HepG2 (cell line): Measurements from ENCODE around the gene SP1. TPM values are rescaled to one million over a fixed set of nuclear protein-coding genes. Genes with fewer than 3 reads are reported as not detected.

Source experiments
- ATAC-seq: fragments of 200-7000 bp; cut with Tn5 transposase; 3 replicates; pipeline ENCODE4 v1.9.1; 2020; ENCODE audit warnings: mild to moderate bottlenecking, moderate library complexity
- BruUV-seq: library from RNA; stranded (reverse); fragments of 400-500 nt; replicated peaks from 2 replicates; lab custom pipeline; 2021; lab: Mats Ljungman, UMichigan
- CTCF ChIA-PET: fragments of 300-600 bp; formaldehyde crosslinking; extraction: SDS; loops from one replicate; lab custom pipeline; 2021; ENCODE audit warnings: low total read pairs, inconsistent platforms, low intra/inter-chr PET ratio; lab: Yijun Ruan, JAX
- POLR2A ChIA-PET: fragments of 350-600 bp; sonication (Branson Sonifier 250); formaldehyde crosslinking; loops from one replicate; lab custom pipeline; 2020; ENCODE audit warnings: antibody characterized with exemption, inconsistent platforms; lab: Yijun Ruan, JAX
- DNase-seq: peaks from one replicate; pipeline ENCODE4 v3.0.0-alpha.2; 2015; ENCODE audit warnings: low spot score
- FAIRE-seq: peaks from 3 replicates; lab custom pipeline; 2011; peaks lifted over from hg19 to GRCh38; lab: Jason Lieb, UNC
- H2AFZ ChIP-seq: one replicate; pipeline ENCODE4 v1.6.1; 2011; ENCODE audit warnings: low read length, inconsistent platforms
- H3K27ac ChIP-seq: fragments of 300-600 bp; 3 replicates; pipeline ENCODE4 v1.8.0; 2011; ENCODE audit warnings: mixed run types, mild to moderate bottlenecking, mixed read lengths, low read length, inconsistent platforms; ENCODE audit not compliant: insufficient read depth; ENCODE audit errors: extremely low read length
- H3K27me3 ChIP-seq, 2 experiments: fragments of 200-600 bp in 1 of 2; 2 replicates in 1 of 2; 3 replicates in 1 of 2; pipeline versions ENCODE4 v1.6.0 to v1.8.0; 2011; ENCODE audit warnings: low read length in 2 of 2, mild to moderate bottlenecking in 2 of 2, moderate library complexity in 2 of 2, inconsistent platforms in 1 of 2; ENCODE audit not compliant: insufficient read depth in 2 of 2, control insufficient read depth in 1 of 2
- H3K36me3 ChIP-seq, 2 experiments: fragments of 200-600 bp in 1 of 2; replicated peaks in 1 of 2; 2 replicates in 1 of 2; 3 replicates in 1 of 2; pipeline versions ENCODE4 v1.5.1 to v1.8.0; 2011; ENCODE audit warnings: low read length in 2 of 2, inconsistent platforms in 1 of 2; ENCODE audit not compliant: insufficient read depth in 2 of 2, control insufficient read depth in 1 of 2
- H3K4me1 ChIP-seq: 2 replicates; pipeline ENCODE4 v1.5.1; 2012; ENCODE audit warnings: low read length, inconsistent platforms; ENCODE audit not compliant: insufficient read depth
- H3K4me2 ChIP-seq: 2 replicates; pipeline ENCODE4 v1.6.0; 2011; ENCODE audit warnings: low read depth, low read length, inconsistent platforms
- H3K4me3 ChIP-seq, 3 experiments: fragments of 200-600 bp in 1 of 3; sonication (generic), shearing (Covaris generic) in 1 of 3; replicated peaks in 1 of 3; 2 replicates each; pipeline ENCODE4 v1.5.1; 2011 to 2016; ENCODE audit warnings: low read length in 3 of 3, inconsistent platforms in 2 of 3, low read depth in 2 of 3, mild to moderate bottlenecking in 2 of 3, control low read depth in 1 of 3, mixed read lengths in 1 of 3; ENCODE audit not compliant: insufficient read depth in 1 of 3
- H3K79me2 ChIP-seq: one replicate; pipeline ENCODE4 v1.6.1; 2011; ENCODE audit warnings: low read length, inconsistent platforms; ENCODE audit not compliant: insufficient read depth
- H3K9ac ChIP-seq: 2 replicates; pipeline ENCODE4 v1.6.0; 2011; ENCODE audit warnings: mild to moderate bottlenecking, low read depth, low read length, inconsistent platforms; ENCODE audit not compliant: insufficient read depth
- H3K9me3 ChIP-seq: 2 replicates; pipeline ENCODE4 v1.5.1; 2012; ENCODE audit warnings: mild to moderate bottlenecking, low read length
- H4K20me1 ChIP-seq: 2 replicates; pipeline ENCODE4 v1.6.0; 2011; ENCODE audit warnings: inconsistent platforms, mild to moderate bottlenecking, low read length, moderate library complexity; ENCODE audit not compliant: insufficient read depth
- BCL6 ChIP-seq: IDR thresholded peaks from 2 replicates; pipeline ENCODE4 v1.6.1; 2016; ENCODE audit warnings: missing genetic modification reagents, missing compliant biosample characterization
- CC2D1A ChIP-seq: sonication (generic); formaldehyde crosslinking; IDR thresholded peaks from 2 replicates; pipeline ENCODE4 v1.8.1; 2023; ENCODE audit warnings: mild to moderate bottlenecking, missing genetic modification reagents
- CCDC6 ChIP-seq: sonication (generic); formaldehyde crosslinking; IDR thresholded peaks from 2 replicates; pipeline ENCODE4 v1.8.1; 2022; ENCODE audit warnings: mild to moderate bottlenecking, missing genetic modification reagents, moderate library complexity
- GATAD1 ChIP-seq: IDR thresholded peaks from 2 replicates; pipeline ENCODE4 v1.6.1; 2016; ENCODE audit warnings: missing genetic modification reagents, missing compliant biosample characterization
- HDAC1 ChIP-seq: sonication (generic); formaldehyde crosslinking; IDR thresholded peaks from 2 replicates; pipeline ENCODE4 v1.5.1; 2020; ENCODE audit warnings: mild to moderate bottlenecking, missing genetic modification reagents
- KAT8 ChIP-seq: IDR thresholded peaks from 2 replicates; pipeline ENCODE4 v1.6.1; 2016; ENCODE audit warnings: missing genetic modification reagents, missing compliant biosample characterization
- MXD4 ChIP-seq: IDR thresholded peaks from 2 replicates; pipeline ENCODE4 v1.6.1; 2016; ENCODE audit warnings: mild to moderate bottlenecking, missing biosample characterization, missing genetic modification reagents
- NFYB ChIP-seq: sonication (generic); formaldehyde crosslinking; IDR thresholded peaks from 2 replicates; pipeline ENCODE4 v1.4.0; 2020; ENCODE audit warnings: missing genetic modification reagents
- PAWR ChIP-seq: sonication (generic); formaldehyde crosslinking; IDR thresholded peaks from 2 replicates; pipeline ENCODE4 v1.4.0; 2020; ENCODE audit warnings: missing genetic modification reagents, mild to moderate bottlenecking, borderline replicate concordance
- SIN3A ChIP-seq: IDR thresholded peaks from 2 replicates; pipeline ENCODE4 v1.6.1; 2011; ENCODE audit warnings: low read depth, mild to moderate bottlenecking, control low read depth, low read length, borderline replicate concordance
- SNAI1 ChIP-seq: sonication (generic); formaldehyde crosslinking; IDR thresholded peaks from 2 replicates; pipeline ENCODE4 v1.5.0; 2020; ENCODE audit warnings: mild to moderate bottlenecking, missing genetic modification reagents, borderline replicate concordance
- YEATS2 ChIP-seq: sonication (generic); formaldehyde crosslinking; IDR thresholded peaks from 2 replicates; pipeline ENCODE4 v1.4.0; 2020; ENCODE audit warnings: missing genetic modification reagents, borderline replicate concordance
- ZBTB34 ChIP-seq: sonication (generic); formaldehyde crosslinking; IDR thresholded peaks from 2 replicates; pipeline ENCODE4 v1.8.0; 2022; ENCODE audit warnings: mild to moderate bottlenecking, missing genetic modification reagents
- ZFP1 ChIP-seq: IDR thresholded peaks from 2 replicates; pipeline ENCODE4 v1.6.1; 2016
- ZNF660 ChIP-seq: sonication (generic); formaldehyde crosslinking; IDR thresholded peaks from 2 replicates; pipeline ENCODE4 v1.5.1; 2020; ENCODE audit warnings: mild to moderate bottlenecking, low read depth, missing genetic modification reagents, borderline replicate concordance
- ZNF768 ChIP-seq: sonication (generic); formaldehyde crosslinking; IDR thresholded peaks from 2 replicates; pipeline ENCODE4 v1.4.0; 2020; ENCODE audit warnings: missing genetic modification reagents
- WGBS: methylation state at CpG from one replicate; pipeline ENCODE4 v1.1.6; 2017; ENCODE audit warnings: low lambda C conversion rate; 5-methylcytosine and 5-hydroxymethylcytosine counted together
- in situ Hi-C: cut with HindIII; loops from 2 replicates; pipeline ENCODE4 v1.10.0; 2017; ENCODE audit warnings: low pct_unique_long_range_greater_than_20kb; ENCODE audit not compliant: extremely low pct_ligation_motif_present
- intact Hi-C: fragments of 100-400 bp; cut with micrococcal nuclease; formaldehyde crosslinking; loops from one replicate; pipeline ENCODE4 v1.10.0; 2022; ENCODE audit not compliant: unreplicated experiment
- polyA plus RNA-seq, 8 experiments: library from polyadenylated mRNA; depleted of rRNA in 3 of 8; stranded (reverse) in 7 of 8; unstranded in 1 of 8; fragments of >200 nt; fragmentation: Illumina TruSeq in 4 of 8; extraction: Trizol in 4 of 8; gene quantifications; 2 replicates each; pipeline versions ENCODE4 v1.2.1 to v1.2.3, GENCODE V29; 2011 to 2016; ENCODE audit warnings: low read depth in 4 of 8, missing spikeins in 1 of 8, mixed read lengths in 1 of 8; ENCODE audit not compliant: insufficient read depth in 1 of 8
- total RNA-seq, 5 experiments: library from RNA; depleted of rRNA; stranded (reverse); fragments of >200 nt; fragmentation: Illumina TruSeq; extraction: Trizol; gene quantifications; 2 replicates each; pipeline ENCODE4 v1.2.3, GENCODE V29; 2016; ENCODE audit warnings: low read depth in 1 of 5
- TF ChIP-seq, protein P1 (sequence below): sonication (generic); formaldehyde crosslinking; IDR thresholded peaks from 2 replicates; pipeline ENCODE4 v1.4.0; 2020; ENCODE audit warnings: missing genetic modification reagents; ENCODE audit errors: not compliant biosample characterization
- TF ChIP-seq, protein P2 (sequence below): fragments of 450-650 bp; IDR thresholded peaks from 2 replicates; pipeline ENCODE4 v1.6.1; 2017; ENCODE audit warnings: mild to moderate bottlenecking

SP1 gene
- total and polyA plus RNA-seq, 2 of the 13 experiments (the other 11 are each of a cell fraction or from before 2014, with no cell fraction given): 26.5 to 27.5 TPM

- WGBS: 91% methylated on average over 7 of the region's 7 CpGs
- no TSS peak for BruUV-seq
- H3K9ac ChIP-seq: no peak overlapping the region
These were observed 22.9 kb downstream of the SP1 start for GRCh38 chr12:53402871-53403270.

More at GRCh38 chr12:53402871-53403270, 22.9 kb downstream of the SP1 start:
- Histone ChIP-seq H3K4me3 (no peak overlapping the region), H3K79me2 (peaks cover 9% of the 10 kb centered on the region), H2AFZ (no peak overlapping the region), H4K20me1 (no peaks in the 10 kb centered on the region), H3K4me1 (peaks cover 5% of the 10 kb centered on the region), H3K36me3 (peaks cover 3 to 17% of the 10 kb centered on the region in 2 experiments; a peak in 4 of 5 replicates), H3K27ac (no peak overlapping the region), H3K9me3 (no peaks in the 10 kb centered on the region), H3K27me3 (no peaks in the 10 kb centered on the region; a peak in 1 of 5 replicates), H3K4me2 (no peak overlapping the region)
- in situ Hi-C loops (no loop called here), intact Hi-C loops (no loop called here)
- ChIA-PET POLR2A (no interaction called here), CTCF (no interaction called here)
- DNase-seq: no peak
- TF ChIP-seq PAWR: no peak
- no peak for TF ChIP-seq SIN3A
- no peak for TF ChIP-seq ZBTB34 (CRISPR knock-in tag)
- TF ChIP-seq, protein P1, sequence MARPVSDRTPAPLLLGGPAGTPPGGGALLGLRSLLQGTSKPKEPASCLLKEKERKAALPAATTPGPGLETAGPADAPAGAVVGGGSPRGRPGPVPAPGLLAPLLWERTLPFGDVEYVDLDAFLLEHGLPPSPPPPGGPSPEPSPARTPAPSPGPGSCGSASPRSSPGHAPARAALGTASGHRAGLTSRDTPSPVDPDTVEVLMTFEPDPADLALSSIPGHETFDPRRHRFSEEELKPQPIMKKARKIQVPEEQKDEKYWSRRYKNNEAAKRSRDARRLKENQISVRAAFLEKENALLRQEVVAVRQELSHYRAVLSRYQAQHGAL: no peak
- TF ChIP-seq ZNF660 (CRISPR knock-in tag): no peak
- no peak for TF ChIP-seq CC2D1A (CRISPR knock-in tag)
- no peak for TF ChIP-seq BCL6 (CRISPR knock-in tag)
- no peak for TF ChIP-seq HDAC1 (CRISPR knock-in tag)
- no peak for TF ChIP-seq YEATS2
- TF ChIP-seq ZFP1 (CRISPR knock-in tag): no peak
- no peak for TF ChIP-seq MXD4
- TF ChIP-seq, protein P2, sequence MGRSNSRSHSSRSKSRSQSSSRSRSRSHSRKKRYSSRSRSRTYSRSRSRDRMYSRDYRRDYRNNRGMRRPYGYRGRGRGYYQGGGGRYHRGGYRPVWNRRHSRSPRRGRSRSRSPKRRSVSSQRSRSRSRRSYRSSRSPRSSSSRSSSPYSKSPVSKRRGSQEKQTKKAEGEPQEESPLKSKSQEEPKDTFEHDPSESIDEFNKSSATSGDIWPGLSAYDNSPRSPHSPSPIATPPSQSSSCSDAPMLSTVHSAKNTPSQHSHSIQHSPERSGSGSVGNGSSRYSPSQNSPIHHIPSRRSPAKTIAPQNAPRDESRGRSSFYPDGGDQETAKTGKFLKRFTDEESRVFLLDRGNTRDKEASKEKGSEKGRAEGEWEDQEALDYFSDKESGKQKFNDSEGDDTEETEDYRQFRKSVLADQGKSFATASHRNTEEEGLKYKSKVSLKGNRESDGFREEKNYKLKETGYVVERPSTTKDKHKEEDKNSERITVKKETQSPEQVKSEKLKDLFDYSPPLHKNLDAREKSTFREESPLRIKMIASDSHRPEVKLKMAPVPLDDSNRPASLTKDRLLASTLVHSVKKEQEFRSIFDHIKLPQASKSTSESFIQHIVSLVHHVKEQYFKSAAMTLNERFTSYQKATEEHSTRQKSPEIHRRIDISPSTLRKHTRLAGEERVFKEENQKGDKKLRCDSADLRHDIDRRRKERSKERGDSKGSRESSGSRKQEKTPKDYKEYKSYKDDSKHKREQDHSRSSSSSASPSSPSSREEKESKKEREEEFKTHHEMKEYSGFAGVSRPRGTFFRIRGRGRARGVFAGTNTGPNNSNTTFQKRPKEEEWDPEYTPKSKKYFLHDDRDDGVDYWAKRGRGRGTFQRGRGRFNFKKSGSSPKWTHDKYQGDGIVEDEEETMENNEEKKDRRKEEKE: no peak
- no peak for TF ChIP-seq CCDC6 (CRISPR knock-in tag)
- TF ChIP-seq GATAD1 (CRISPR knock-in tag): no peak
- TF ChIP-seq KAT8 (CRISPR knock-in tag): no peak
- TF ChIP-seq ZNF768 (CRISPR knock-in tag): no peak
- no peak for TF ChIP-seq NFYB
- TF ChIP-seq SNAI1 (CRISPR knock-in tag): no peak
- no peak for FAIRE-seq
- no peak for ATAC-seq
